A673 (cell line): ENCODE data around the gene PSMD11.

Experiments
- CTCF ChIP-seq: fragments of 300-800, 200-600 bp; sonication (generic); conservative IDR thresholded peaks from 2 replicates; pipeline ENCODE4 v1.5.1; 2017; ENCODE audit warnings: low read depth, mild to moderate bottlenecking, antibody characterized with exemption, low read length, moderate library complexity, mixed read lengths
- EZH2 ChIP-seq: fragments of 200-600 bp; sonication (generic); IDR thresholded peaks from 2 replicates; pipeline ENCODE4 v1.6.1; 2017; ENCODE audit warnings: borderline replicate concordance, low read depth, mild to moderate bottlenecking, mixed read lengths, antibody characterized with exemption, low read length; ENCODE audit not compliant: poor library complexity, severe bottlenecking

GRCh38 chr17:32488177-32488542 lies 43.9 kb downstream of the PSMD11 start:
- TF ChIP-seq CTCF (no peak), EZH2 (no peak)
